ENCODE measurements around the gene CHAT.

Gene CHAT

GRCh38 chr10:49612513-49613164 lies 1.2 kb upstream of the CHAT start:
- no peak for FAIRE-seq

GRCh38 chr10:49613165-49613881 lies 514 bp upstream of the CHAT start:
- FAIRE-seq, result no peak

- FAIRE-seq, result no peak
Observed at GRCh38 chr10:49614242-49615198, 683 bp downstream of the CHAT start.

- no peak for FAIRE-seq
Observed at GRCh38 chr10:49615213-49615612, 1.4 kb downstream of the CHAT start.

- no peak for FAIRE-seq
Observed at GRCh38 chr10:49615721-49616120, 1.9 kb downstream of the CHAT start.

- FAIRE-seq, result no peak
Observed at GRCh38 chr10:49616421-49617101, 2.7 kb downstream of the CHAT start.

GRCh38 chr10:49617121-49618020 lies 3.5 kb downstream of the CHAT start:
- no peak for FAIRE-seq

GRCh38 chr10:49618821-49619220 lies 5.0 kb downstream of the CHAT start:
- FAIRE-seq, result no peak

GRCh38 chr10:49619613-49620012 lies 5.8 kb downstream of the CHAT start:
- no peak for FAIRE-seq

- no peak for FAIRE-seq
Observed at GRCh38 chr10:49620286-49620810, 6.5 kb downstream of the CHAT start.

GRCh38 chr10:49620841-49621378 lies 7.1 kb downstream of the CHAT start:
- FAIRE-seq, result no peak

GRCh38 chr10:49621561-49621960 lies 7.7 kb downstream of the CHAT start:
- no peak for FAIRE-seq

GRCh38 chr10:49622426-49623425 lies 8.9 kb downstream of the CHAT start:
- FAIRE-seq, result no peak

GRCh38 chr10:49624629-49625028 lies 10.8 kb downstream of the CHAT start:
- no peak for FAIRE-seq

GRCh38 chr10:49625411-49625810 lies 11.6 kb downstream of the CHAT start:
- no peak for FAIRE-seq

GRCh38 chr10:49627038-49627437 lies 13.2 kb downstream of the CHAT start:
- no peak for FAIRE-seq

GRCh38 chr10:49627644-49628247 lies 13.9 kb downstream of the CHAT start:
- no peak for FAIRE-seq

GRCh38 chr10:49628599-49628998 lies 14.8 kb downstream of the CHAT start:
- FAIRE-seq, result no peak

GRCh38 chr10:49629431-49629881 lies 15.6 kb downstream of the CHAT start:
- no peak for FAIRE-seq

Measured in islet of Langerhans (tissue), 1 donor.